Fibroblast of lung (primary cell): Measurements from ENCODE around the gene TTLL3. TPM values are rescaled to one million over a fixed set of nuclear protein-coding genes. Genes with fewer than 3 reads are reported as not detected.
"Not testable (repeated sequence)": the region's sequence is repeated elsewhere in the genome, so short reads cannot be mapped to it uniquely, and the experiment has no call there.

ENCODE experiments used
- DNase-seq, 2 donors: peaks; one replicate each; pipeline versions ENCODE4 v3.0.0 to v3.0.0-alpha.2; 2010; ENCODE audit warnings: low read depth in 2 of 2
- H2AFZ ChIP-seq: 2 replicates; pipeline ENCODE4 v1.5.1; 2012; ENCODE audit warnings: low read length, control low read depth, inconsistent platforms
- H3K27ac ChIP-seq: 2 replicates; pipeline ENCODE4 v1.5.1; 2011; ENCODE audit warnings: low read length, control low read depth; ENCODE audit not compliant: insufficient read depth
- H3K27me3 ChIP-seq: 2 replicates; pipeline ENCODE4 v1.5.1; 2011; ENCODE audit warnings: mild to moderate bottlenecking, low read length; ENCODE audit not compliant: control insufficient read depth, insufficient read depth
- H3K36me3 ChIP-seq: 2 replicates; pipeline ENCODE4 v1.5.1; 2011; ENCODE audit warnings: low read length; ENCODE audit not compliant: control insufficient read depth, insufficient read depth
- H3K4me1 ChIP-seq: 2 replicates; pipeline ENCODE4 v1.5.1; 2011; ENCODE audit warnings: low read length; ENCODE audit not compliant: control insufficient read depth, insufficient read depth; ENCODE audit errors: extremely low read depth
- H3K4me2 ChIP-seq: 2 replicates; pipeline ENCODE4 v1.5.1; 2011; ENCODE audit warnings: low read length, control low read depth; ENCODE audit not compliant: insufficient read depth; ENCODE audit errors: extremely low read depth
- H3K4me3 ChIP-seq, 4 experiments: fragments of 200-600 bp in 1 of 4; sonication (generic) in 1 of 4; replicated peaks in 1 of 4; 2 replicates each; pipeline ENCODE4 v1.5.1; 2011 to 2016; ENCODE audit warnings: low read length in 4 of 4, low read depth in 3 of 4, mild to moderate bottlenecking in 3 of 4, control low read depth in 2 of 4, inconsistent platforms in 1 of 4, mixed read lengths in 1 of 4; ENCODE audit not compliant: insufficient read depth in 1 of 4; ENCODE audit errors: control extremely low read depth in 1 of 4
- H3K79me2 ChIP-seq: 2 replicates; pipeline ENCODE4 v1.5.1; 2012; ENCODE audit warnings: mild to moderate bottlenecking, low read length, inconsistent platforms; ENCODE audit not compliant: control insufficient read depth, insufficient read depth
- H3K9ac ChIP-seq: 2 replicates; pipeline ENCODE4 v1.5.1; 2011; ENCODE audit warnings: mild to moderate bottlenecking, low read length, control low read depth; ENCODE audit not compliant: insufficient read depth
- H3K9me3 ChIP-seq: 2 replicates; pipeline ENCODE4 v1.5.1; 2012; ENCODE audit warnings: low read depth, low read length; ENCODE audit not compliant: control insufficient read depth, insufficient read depth
- H4K20me1 ChIP-seq: 2 replicates; pipeline ENCODE4 v1.5.1; 2011; ENCODE audit warnings: low read length; ENCODE audit not compliant: control insufficient read depth, insufficient read depth; ENCODE audit errors: extremely low read depth
- CTCF ChIP-seq, 2 donors: IDR thresholded peaks in 1 of 2; conservative IDR thresholded peaks in 1 of 2; 1 replicate in 1 of 2; 2 replicates in 1 of 2; pipeline ENCODE4 v1.5.1; 2011 to 2012; ENCODE audit warnings: low read length in 2 of 2, control low read depth in 1 of 2, inconsistent platforms in 1 of 2, low read depth in 1 of 2, mild to moderate bottlenecking in 1 of 2
- EZH2 ChIP-seq: IDR thresholded peaks from 2 replicates; pipeline ENCODE4 v1.5.1; 2012; ENCODE audit warnings: low read length, control low read depth, mild to moderate bottlenecking; ENCODE audit errors: missing control alignments
- polyA plus RNA-seq, 2 donors: library from polyadenylated mRNA; depleted of rRNA in 1 of 2; stranded (reverse) in 1 of 2; unstranded in 1 of 2; fragments of >200 nt; gene quantifications; 2 replicates each; pipeline ENCODE4 v1.2.1, GENCODE V29; 2011 to 2012; ENCODE audit warnings: missing spikeins in 1 of 2
- total RNA-seq: library from RNA; depleted of rRNA; stranded (reverse); fragments of >200 nt; gene quantifications from 2 replicates; pipeline ENCODE4 v1.2.1, GENCODE V29; 2014

The TTLL3 gene
- total and polyA plus RNA-seq, 2 donors (not counting 1 experiment from before 2014, with no cell fraction given) = 14.9 to 16.1 TPM

DNA sequence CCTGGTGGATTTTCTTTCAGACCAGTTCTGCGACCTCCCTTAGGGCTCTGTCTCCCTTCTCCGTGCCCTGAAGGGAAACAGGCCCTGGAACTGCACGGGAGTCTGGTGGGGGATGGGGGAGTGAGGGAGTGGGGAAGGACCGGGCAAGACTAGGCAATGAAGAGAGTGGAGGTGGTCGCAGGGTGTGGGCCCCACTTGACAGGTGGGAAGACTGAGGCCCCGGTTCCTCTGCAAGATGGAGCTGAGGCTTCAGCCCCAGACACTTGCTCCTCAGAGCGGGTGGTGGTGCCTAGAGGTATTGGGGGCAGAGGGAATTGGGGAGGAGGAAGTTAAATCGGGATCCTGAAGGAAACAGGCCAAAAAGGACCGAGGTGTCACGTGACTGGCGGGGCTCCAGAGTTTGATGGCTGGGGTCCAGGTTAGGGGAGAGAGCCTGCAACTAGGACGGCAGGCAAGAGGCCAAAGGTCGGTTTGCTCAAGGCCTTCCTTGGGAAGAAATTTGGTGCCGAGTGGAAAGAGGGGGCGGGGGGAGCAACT lies 39.7 kb upstream of the TTLL3 start:
- no peaks in the 10 kb centered on the region for H3K36me3 ChIP-seq
- H3K4me1 ChIP-seq = peaks cover 10% of the 10 kb centered on the region
- peak overlapping the region; percentile 62 to 78 (median 67) for H3K4me3 ChIP-seq
- peak overlapping the region; percentile 76 for H3K4me2 ChIP-seq
- peak overlapping the region; percentile 46 for H3K27ac ChIP-seq
- H3K79me2 ChIP-seq = peaks cover 8% of the 10 kb centered on the region
- peak overlapping the region; percentile 73 for H2AFZ ChIP-seq
- TF ChIP-seq EZH2 (no peak), CTCF (conservative IDR thresholded peaks at IDR 0.05 in 1 of 2, IDR thresholded peaks at IDR 0.05 in 1 of 2; ENCODE audit: low read depth in 1 of 2, low read length in 2 of 2) (no peak)
- DNase-seq = peak in 1 of 2 donors; percentile 88
- peak overlapping the region; percentile 74 for H3K9ac ChIP-seq
- H4K20me1 ChIP-seq = no peaks in the 10 kb centered on the region
- no peaks in the 10 kb centered on the region for H3K27me3 ChIP-seq
- no peaks in the 10 kb centered on the region for H3K9me3 ChIP-seq

- not testable (repeated sequence) for H3K27me3 ChIP-seq, H2AFZ ChIP-seq, H3K4me2 ChIP-seq, H3K9me3 ChIP-seq, H3K4me3 ChIP-seq, H3K9ac ChIP-seq, H3K79me2 ChIP-seq, H4K20me1 ChIP-seq, H3K36me3 ChIP-seq, DNase-seq, H3K27ac ChIP-seq
- H3K4me1 ChIP-seq = peaks cover 10% of the 10 kb centered on the region
Observed at GRCh38 chr3:9771007-9771406, 39.1 kb upstream of the TTLL3 start.

DNA sequence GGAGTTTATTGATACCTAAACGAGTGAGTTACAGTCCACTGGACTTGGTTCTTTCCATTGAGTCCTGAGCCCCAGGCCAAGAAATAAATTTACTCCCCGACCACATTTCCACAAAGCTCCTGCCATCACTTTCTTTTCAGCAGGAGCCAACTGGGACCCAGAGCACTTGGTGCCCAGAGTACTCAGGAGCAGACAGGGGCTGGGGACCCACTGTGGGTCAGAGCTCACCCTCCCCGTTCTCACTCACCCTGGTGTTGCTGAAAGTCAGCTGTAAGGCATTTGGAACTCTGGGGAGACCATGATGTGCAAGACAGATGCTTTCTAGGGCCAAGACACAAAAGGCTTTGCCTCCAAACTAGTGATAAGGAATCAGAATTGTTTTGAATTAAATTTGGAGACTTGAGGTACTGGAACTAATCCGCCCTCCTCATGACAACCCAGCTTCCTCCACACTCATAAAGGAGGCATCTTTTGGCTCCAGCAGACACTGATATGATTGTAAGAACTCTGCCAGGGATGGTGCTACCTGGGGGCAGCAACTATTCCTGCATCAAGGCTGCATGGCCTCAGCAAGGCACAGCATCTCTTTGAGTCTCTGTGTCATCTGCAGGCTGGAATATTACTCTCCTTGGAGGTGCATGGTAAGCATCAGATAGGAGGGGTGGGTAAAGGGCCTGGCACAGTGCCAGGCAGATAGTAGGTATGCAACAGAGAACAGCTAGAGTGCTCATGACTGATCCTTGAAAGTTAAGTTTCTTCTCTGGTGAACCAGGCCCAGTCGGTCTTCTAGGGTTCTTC lies 33.0 kb upstream of the TTLL3 start:
- no peak overlapping the region for H3K27ac ChIP-seq
- H3K4me3 ChIP-seq = no peak overlapping the region
- H3K36me3 ChIP-seq = peaks cover 7% of the 10 kb centered on the region
- no peak overlapping the region for H3K4me2 ChIP-seq
- no peaks in the 10 kb centered on the region for H3K9me3 ChIP-seq
- no peaks in the 10 kb centered on the region for H4K20me1 ChIP-seq
- no peak for DNase-seq
- H3K79me2 ChIP-seq = no peaks in the 10 kb centered on the region
- H3K9ac ChIP-seq = no peak overlapping the region
- H2AFZ ChIP-seq = no peak overlapping the region
- H3K4me1 ChIP-seq = peaks cover 2% of the 10 kb centered on the region
- TF ChIP-seq EZH2 = no peak
- no peak for TF ChIP-seq CTCF (conservative IDR thresholded peaks at IDR 0.05 in 1 of 2, IDR thresholded peaks at IDR 0.05 in 1 of 2; ENCODE audit: low read depth in 1 of 2, low read length in 2 of 2)
- no peaks in the 10 kb centered on the region for H3K27me3 ChIP-seq
